ENCODE data around the gene GINS2. TPM values are rescaled to one million over a fixed set of nuclear protein-coding genes. Genes with fewer than 3 reads are reported as not detected.
A peak's percentile ranks its signal among the peaks of the same experiment; 100 is the strongest.

Gene GINS2
- total RNA-seq, 1 donor from 2014 or later: 1.2 TPM

GRCh38 chr16:85667841-85668413 lies 20.8 kb downstream of the GINS2 start:
- DNase-seq (ENCODE audit: low spot score): no peak

GRCh38 chr16:85667261-85667660 lies 21.5 kb downstream of the GINS2 start:
- no peak for DNase-seq (ENCODE audit: low spot score)

- DNase-seq (ENCODE audit: low spot score): no peak
Observed at GRCh38 chr16:85665929-85666328, 22.8 kb downstream of the GINS2 start.

DNA sequence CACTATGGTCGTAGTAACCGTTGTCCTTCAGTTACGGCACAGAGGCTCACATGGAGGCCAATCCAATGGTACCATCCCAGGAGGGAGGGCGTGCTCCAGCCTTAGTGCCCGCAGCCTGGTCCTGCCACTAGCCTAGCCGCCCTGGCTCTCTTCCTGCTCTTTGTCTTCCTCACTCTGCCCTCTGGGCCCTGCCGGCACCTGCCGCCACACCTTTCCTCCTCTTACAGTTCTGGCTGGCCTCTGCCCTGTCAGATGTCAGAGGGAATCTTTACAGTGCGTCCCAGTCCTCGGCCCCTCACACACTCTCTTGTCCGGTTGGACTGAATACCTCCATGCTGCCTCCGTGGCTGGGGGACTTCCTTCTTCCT lies 23.4 kb downstream of the GINS2 start:
- DNase-seq (ENCODE audit: low spot score): no peak

DNA sequence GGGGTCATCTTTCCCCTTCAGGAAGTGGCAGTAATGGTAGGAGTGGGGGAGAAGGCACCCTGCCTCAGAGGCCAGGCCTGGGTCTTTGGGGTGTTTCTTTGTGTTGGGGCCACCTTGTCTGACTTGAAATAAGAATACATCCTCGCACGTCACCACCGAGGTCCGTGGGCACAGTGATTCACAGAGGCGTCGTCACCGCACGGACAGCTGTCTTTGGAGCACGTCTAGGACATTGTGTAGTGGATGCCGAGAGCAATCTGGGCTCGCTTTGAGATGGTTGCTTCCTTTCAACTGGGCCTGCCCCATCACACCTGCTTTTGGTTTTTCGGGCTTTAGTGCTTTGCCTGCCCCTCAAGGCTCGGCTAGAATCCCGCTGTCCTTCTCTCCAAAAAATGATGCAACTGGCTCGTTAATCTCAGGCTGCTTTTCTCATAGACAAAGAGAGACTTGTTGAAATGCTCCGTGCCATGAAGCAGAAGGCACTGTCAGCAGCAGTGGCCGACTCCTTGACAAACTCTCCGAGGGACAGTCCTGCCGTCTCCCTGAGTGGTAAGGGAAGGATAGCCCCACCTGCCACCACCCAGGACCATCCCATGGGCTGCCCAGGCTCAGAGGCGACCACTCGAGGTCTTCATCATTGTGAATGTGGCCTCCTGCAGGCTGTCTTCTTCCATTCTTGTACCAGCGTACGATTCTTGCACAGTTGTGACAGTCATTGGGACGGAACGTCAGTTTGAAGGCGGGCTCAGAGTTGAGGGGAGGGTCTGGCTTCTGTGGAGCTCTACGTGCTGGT lies 24.0 kb downstream of the GINS2 start:
- DNase-seq (ENCODE audit: low spot score): no peak

- DNase-seq (ENCODE audit: low spot score): no peak
Observed at GRCh38 chr16:85663891-85664321, 24.8 kb downstream of the GINS2 start.

- no peak for DNase-seq (ENCODE audit: low spot score)
Observed at GRCh38 chr16:85662976-85663830, 25.6 kb downstream of the GINS2 start.

GRCh38 chr16:85662482-85662812 lies 26.3 kb downstream of the GINS2 start:
- no peak for DNase-seq (ENCODE audit: low spot score)

DNA sequence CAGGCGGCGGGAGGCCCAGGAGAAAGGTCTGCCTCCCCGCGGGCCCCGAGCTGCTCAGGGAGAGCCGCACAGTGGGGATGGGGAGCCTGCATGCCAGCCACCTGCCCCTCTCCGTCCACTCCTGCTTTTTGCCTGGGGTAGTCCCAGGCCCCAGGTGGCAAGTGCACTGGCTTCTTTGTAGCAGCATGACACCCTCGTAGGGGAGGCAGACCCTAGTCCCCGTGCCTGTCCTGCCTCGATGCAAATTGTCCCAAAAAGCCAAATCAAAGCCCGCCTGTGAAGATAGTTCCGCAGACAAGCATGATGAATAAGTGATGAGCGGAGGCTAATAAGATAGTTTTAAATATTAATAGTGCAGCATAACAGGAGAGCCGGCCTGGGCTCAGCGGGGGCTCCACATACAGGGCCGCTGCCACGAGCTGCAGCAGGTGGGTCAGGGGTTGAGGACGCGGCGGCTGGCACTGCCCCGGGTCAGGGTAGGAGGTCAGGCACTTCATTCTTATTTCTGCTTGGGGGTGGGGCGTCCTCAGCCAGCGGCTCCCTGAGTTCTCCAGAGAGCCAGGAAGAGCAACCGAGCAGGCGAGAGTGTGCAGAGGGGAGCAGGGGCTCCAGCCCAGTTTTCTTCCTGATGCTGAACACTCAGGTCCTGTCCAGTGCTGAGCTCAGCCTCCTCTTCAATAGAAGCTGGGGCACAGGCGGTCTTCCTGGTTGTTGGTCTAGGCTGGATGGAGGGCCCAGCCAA lies 26.8 kb downstream of the GINS2 start:
- no peak for DNase-seq (ENCODE audit: low spot score)

- DNase-seq (ENCODE audit: low spot score): no peak
Observed at GRCh38 chr16:85660843-85661739, 27.7 kb downstream of the GINS2 start.

- peak; percentile 25 for DNase-seq (ENCODE audit: low spot score)
Observed at GRCh38 chr16:85659805-85660511, 28.8 kb downstream of the GINS2 start.

- no peak for DNase-seq (ENCODE audit: low spot score)
Observed at GRCh38 chr16:85659336-85659735, 29.4 kb downstream of the GINS2 start.

DNA sequence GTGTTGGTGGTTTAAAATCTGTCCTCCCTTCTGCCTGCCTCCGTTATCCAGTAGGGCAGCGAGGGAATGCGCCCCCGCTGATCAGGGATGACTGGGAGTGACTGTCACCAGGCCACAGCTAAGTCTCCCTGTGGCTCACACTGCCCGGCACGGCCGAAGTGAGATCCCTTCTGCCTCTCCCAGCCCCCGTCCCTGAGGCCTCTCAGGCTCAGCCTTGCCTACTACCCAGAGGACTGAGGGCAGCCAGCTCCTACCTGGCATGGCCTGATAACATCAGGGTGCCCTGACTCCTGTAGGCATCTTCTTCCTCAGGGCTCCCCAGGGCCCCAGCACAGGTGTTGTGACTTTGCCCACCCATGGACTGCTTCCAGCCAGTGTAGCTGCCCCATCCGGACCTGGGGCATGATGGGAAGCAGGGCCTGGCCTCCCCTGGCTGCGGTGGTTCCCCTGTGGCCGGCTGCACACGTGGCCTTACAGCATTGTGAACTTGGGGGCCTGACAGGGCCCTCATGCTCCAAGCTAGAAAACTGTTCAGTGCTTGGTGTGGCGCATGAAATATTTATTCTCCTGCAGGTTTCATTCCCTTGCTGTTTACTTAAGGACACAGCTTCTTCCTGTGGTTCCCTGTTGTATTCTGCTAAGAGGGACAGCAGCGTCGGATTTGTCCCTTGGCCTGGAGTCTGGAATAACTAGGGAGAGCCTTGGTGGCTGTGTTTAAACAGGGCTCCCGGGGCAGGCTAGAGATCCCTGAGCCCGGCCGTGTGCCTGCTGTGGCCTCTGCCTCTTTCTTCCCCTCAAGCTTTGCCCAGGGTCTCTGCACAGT lies 30.0 kb downstream of the GINS2 start:
- DNase-seq (ENCODE audit: low spot score): no peak

- DNase-seq (ENCODE audit: low spot score): no peak
Observed at GRCh38 chr16:85657996-85658395, 30.8 kb downstream of the GINS2 start.

- no peak for DNase-seq (ENCODE audit: low spot score)
Observed at GRCh38 chr16:85657267-85657650, 31.5 kb downstream of the GINS2 start.

GRCh38 chr16:85656351-85657266 lies 32.1 kb downstream of the GINS2 start:
- no peak for DNase-seq (ENCODE audit: low spot score)

DNA sequence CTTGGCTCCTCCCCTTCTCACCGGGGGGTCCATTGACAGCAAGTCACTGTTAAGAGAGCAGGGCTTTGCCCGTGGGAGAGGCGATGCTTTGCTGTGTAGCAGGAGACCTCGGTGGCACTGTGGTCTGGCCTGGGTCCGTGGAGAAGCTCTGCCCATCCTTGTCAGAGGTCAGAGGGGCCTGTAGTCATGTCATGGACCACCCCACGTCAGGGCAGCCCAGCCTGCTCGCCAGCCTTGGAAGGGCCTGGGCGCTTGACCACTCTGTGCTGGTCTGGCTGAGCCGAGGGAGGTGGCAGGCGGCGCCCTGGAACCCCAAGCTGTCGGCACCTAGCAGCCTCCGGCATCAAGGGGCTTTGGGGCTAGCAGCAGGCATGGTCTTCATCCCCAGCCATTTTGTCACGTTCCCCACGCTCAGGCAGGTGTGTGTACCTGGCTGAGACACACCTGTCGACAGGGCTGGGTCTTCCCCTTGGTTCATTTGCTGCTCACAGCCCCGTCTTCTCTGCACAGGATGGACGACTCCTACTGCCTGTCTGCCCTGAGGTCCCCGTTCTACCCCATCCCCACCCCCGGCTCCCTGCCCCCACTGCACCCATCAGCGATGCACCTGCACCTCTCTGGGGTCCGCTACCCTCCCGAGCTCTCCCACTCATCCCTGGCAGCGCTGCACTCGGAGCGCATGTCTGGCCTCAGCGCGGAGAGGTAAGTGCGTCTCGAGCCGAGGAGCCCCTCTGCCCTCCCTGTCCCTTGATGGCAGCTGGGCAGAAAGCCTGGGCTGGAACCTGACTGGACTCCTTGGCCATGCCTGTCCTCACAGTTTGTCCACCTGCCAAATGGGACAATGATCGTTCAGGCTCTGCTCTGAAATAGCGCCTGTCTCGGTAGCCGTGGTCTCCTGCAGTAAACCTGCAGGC lies 33.3 kb downstream of the GINS2 start:
- no peak for DNase-seq (ENCODE audit: low spot score)

Data from umbilical cord (tissue), 2 donors.